Activated naive CD8-positive, alpha-beta T cell treated with anti-CD3 and anti-CD28 coated beads, Interleukin-2, amount 10 ng/mL, durations not matched to agents 7 days and 5 days (primary cell): ENCODE data around the gene METAP1. TPM values are rescaled to one million over a fixed set of nuclear protein-coding genes. Genes with fewer than 3 reads are reported as not detected.
"Not testable (repeated sequence)": the region's sequence is repeated elsewhere in the genome, so short reads cannot be mapped to it uniquely, and the experiment has no call there.

Experiments
- ATAC-seq: fragments of 150-1000 bp; cut with Tn5 transposase; one replicate; pipeline ENCODE4 v1.10.0; 2021; ENCODE audit warnings: low read depth, moderate library complexity
- POLR2A ChIA-PET: fragments of 350-600 bp; sonication (Branson Sonifier 250); formaldehyde crosslinking; loops from one replicate; lab custom pipeline; 2021; ENCODE audit warnings: antibody characterized with exemption; lab: Charles Lee
- DNase-seq: peaks from one replicate; pipeline ENCODE4 v3.0.0; 2021
- H3K27ac Mint-ChIP-seq: one replicate; pipeline ENCODE4 v1.8.0; 2022; ENCODE audit warnings: mild to moderate bottlenecking, mixed read lengths
- H3K27me3 Mint-ChIP-seq: one replicate; pipeline ENCODE4 v1.8.0; 2022; ENCODE audit warnings: mild to moderate bottlenecking, moderate library complexity, mixed read lengths
- H3K36me3 Mint-ChIP-seq: one replicate; pipeline ENCODE4 v1.8.0; 2021; ENCODE audit warnings: mild to moderate bottlenecking, mixed read lengths
- H3K4me1 Mint-ChIP-seq: one replicate; pipeline ENCODE4 v1.8.0; 2021; ENCODE audit warnings: mixed read lengths
- H3K4me3 Mint-ChIP-seq: one replicate; pipeline ENCODE4 v1.8.0; 2022; ENCODE audit warnings: mild to moderate bottlenecking, moderate library complexity, mixed read lengths
- H3K9me3 Mint-ChIP-seq: one replicate; pipeline ENCODE4 v1.8.0; 2021; ENCODE audit warnings: mixed read lengths
- microRNA-seq: library from miRNA; unstranded; fragments of <30 nt; microRNA quantifications from one replicate; pipeline ENCODE4 v1.2.0, GENCODE V29; 2022
- total RNA-seq, 2 experiments: library from RNA; stranded (reverse); gene quantifications; one replicate each; pipeline ENCODE4 v1.2.3, GENCODE V29; 2021

The METAP1 gene
- total RNA-seq, 2 experiments from 2014 or later: 50.8 to 51.7 TPM

DNA sequence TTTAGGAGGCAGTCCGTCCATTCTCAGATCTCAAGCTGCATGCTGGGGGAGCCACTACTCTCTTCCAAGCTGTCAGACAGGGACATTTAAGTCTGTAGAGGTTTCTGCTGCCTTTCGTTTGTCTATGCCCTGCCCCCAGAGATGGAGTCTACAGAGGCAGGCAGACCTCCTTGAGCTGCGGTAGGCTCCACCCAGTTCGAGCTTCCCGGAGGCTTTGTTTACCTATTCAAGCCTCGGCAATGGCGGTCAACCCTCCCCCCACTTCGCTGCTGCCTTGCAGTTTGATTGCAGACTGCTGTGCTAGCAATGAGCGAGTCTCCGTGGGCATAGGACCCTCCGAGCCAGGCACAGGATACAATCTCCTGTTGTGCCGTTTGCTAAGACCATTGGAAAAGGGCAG, 103.8 kb downstream of the METAP1 start:
- POLR2A ChIA-PET: no interaction called here
- no peak overlapping the region for H3K4me3 Mint-ChIP-seq
- no peak overlapping the region for H3K27ac Mint-ChIP-seq
- no peaks in the 10 kb centered on the region for H3K4me1 Mint-ChIP-seq
- peaks cover 1% of the 10 kb centered on the region for H3K9me3 Mint-ChIP-seq
- H3K36me3 Mint-ChIP-seq: no peaks in the 10 kb centered on the region
- no peak for DNase-seq
- peaks cover 3% of the 10 kb centered on the region for H3K27me3 Mint-ChIP-seq
- no peak for ATAC-seq

DNA sequence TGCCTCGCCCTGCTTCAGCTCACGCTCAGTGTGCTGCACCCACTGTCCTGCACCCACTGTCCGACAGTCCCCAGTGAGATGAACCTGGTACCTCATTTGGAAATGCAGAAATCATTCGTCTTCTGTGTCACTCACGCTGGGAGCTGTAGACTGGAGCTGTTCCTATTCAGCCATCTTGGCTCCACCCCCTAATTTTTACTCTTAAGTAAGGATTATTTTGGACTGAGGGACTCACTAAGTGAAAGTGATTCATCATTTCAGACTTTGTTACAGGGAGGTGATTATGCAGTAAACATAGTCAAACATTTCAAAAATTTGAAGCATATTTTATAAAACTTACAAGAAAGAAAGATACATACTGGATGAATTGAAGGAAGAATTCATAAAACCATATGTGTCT, 104.3 kb downstream of the METAP1 start:
- ATAC-seq, H3K27me3 Mint-ChIP-seq, DNase-seq, H3K36me3 Mint-ChIP-seq, H3K27ac Mint-ChIP-seq, H3K4me1 Mint-ChIP-seq, POLR2A ChIA-PET, H3K9me3 Mint-ChIP-seq, H3K4me3 Mint-ChIP-seq: not testable (repeated sequence)

DNA sequence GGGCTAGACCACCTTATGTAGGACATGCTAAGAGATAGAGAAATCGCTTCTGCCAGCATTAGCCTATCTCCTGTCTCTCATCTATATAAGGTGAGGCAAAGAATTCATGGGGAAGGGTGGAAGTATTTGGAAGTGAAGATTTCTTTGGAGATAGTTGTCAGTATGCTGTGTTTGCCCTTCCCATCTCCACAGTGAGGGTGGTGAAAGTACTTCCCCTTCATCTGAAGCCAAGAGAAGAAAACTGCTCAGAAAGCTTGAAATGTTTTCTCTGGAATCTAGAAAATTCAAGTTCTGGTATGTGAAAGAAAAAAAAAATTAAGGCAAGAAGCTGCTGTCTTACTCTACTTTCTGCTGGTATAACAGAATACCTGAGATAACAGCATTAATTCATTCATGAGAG, 105.4 kb downstream of the METAP1 start:
- no peaks in the 10 kb centered on the region for H3K36me3 Mint-ChIP-seq
- ATAC-seq (no peak), DNase-seq (no peak)
- peaks cover 1% of the 10 kb centered on the region for H3K9me3 Mint-ChIP-seq
- peaks cover 5% of the 10 kb centered on the region for H3K27me3 Mint-ChIP-seq
- H3K27ac Mint-ChIP-seq: no peak overlapping the region
- no peaks in the 10 kb centered on the region for H3K4me1 Mint-ChIP-seq
- no peak overlapping the region for H3K4me3 Mint-ChIP-seq
- POLR2A ChIA-PET: no interaction called here

DNA sequence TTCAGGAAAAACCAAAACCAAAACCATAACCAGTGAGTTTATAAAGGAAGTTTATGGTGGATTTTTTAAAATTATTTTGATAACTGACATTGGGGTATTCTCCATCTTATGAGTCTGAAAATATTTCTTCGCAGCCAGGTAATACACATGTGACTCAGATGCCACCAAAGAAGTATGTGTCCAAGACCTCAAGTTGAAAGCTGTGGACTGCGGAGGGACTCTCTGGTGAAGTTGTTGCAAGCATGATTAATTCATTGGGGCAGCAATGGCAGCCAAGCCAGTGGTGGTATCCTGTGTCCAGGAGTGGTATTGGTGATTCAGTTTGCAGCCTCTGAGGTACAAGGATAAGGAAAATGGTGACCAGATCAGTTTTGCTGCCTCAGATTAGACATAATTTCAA, 107.1 kb downstream of the METAP1 start:
- Mint-ChIP-seq H3K36me3 (no peaks in the 10 kb centered on the region), H3K4me1 (no peaks in the 10 kb centered on the region), H3K27me3 (peaks cover 5% of the 10 kb centered on the region), H3K9me3 (peaks cover 1% of the 10 kb centered on the region), H3K27ac (no peak overlapping the region), H3K4me3 (no peak overlapping the region)
- ATAC-seq (no peak), DNase-seq (no peak)
- POLR2A ChIA-PET: no interaction called here

DNA sequence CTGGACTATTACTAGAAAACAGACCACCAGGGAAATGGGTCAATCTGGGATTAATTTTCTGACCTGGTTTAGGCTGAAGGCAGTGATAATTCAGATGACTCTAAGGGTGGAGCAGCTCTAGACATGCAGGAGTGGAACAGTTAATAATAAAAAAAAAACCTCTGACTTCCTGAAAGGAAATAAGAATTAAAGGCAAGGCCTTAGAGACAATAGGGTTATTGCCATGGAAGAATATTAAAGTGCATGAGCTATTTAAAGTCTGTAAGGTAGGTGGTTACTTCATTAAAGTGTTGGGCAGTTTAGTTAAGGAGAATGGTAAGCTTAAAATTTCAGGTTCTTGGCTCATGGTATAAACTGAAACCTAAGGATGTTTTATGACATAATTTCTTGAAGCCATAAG, 107.6 kb downstream of the METAP1 start:
- Mint-ChIP-seq H3K4me1 (no peaks in the 10 kb centered on the region), H3K4me3 (no peak overlapping the region), H3K36me3 (no peaks in the 10 kb centered on the region), H3K27ac (no peak overlapping the region), H3K27me3 (peaks cover 5% of the 10 kb centered on the region), H3K9me3 (peaks cover 1% of the 10 kb centered on the region)
- POLR2A ChIA-PET: no interaction called here
- DNase-seq: no peak
- ATAC-seq: no peak

DNA sequence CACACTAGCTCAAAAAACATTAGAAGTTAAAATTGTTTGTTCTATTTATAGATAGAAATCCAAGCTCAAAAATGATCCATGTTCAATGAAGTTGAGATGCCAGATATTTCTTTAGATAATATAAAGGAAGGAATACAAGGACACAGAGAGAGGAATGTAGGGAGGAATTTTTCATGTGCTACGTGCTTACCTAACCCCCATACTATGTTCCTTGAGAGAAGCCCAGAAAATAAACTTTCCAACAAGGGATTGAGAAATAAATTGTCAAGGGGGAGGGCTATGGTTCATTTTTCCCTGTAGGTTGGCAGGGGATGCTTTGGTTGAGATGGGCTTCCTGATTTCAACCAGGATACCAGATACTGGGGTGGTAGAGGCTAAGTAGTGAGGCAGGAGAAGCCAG, 108.6 kb downstream of the METAP1 start:
- H3K27ac Mint-ChIP-seq: no peak overlapping the region
- no peaks in the 10 kb centered on the region for H3K9me3 Mint-ChIP-seq
- H3K27me3 Mint-ChIP-seq: peaks cover 2% of the 10 kb centered on the region
- DNase-seq: no peak
- ATAC-seq: no peak
- no peaks in the 10 kb centered on the region for H3K36me3 Mint-ChIP-seq
- no peaks in the 10 kb centered on the region for H3K4me1 Mint-ChIP-seq
- no peak overlapping the region for H3K4me3 Mint-ChIP-seq
- POLR2A ChIA-PET: no interaction called here

DNA sequence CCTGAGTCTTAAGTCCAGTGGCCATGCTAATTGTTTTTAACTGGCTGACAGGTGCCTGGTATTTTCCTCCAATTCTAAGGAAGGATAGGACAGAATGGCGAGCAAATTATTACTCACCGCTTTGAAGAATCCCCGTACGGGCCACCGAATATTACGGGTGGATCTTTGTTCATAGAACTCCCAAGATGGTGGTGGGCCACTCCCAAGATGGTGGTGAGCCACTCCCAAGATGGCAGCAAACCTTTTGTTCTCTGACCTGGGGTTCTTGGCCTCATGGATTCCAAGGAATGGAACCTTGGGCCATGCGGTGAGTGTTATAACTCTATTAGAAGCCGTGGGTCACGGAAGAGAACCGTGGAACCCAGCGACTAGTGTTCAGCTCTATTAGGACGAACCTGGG, 113.8 kb downstream of the METAP1 start:
- DNase-seq, H3K36me3 Mint-ChIP-seq, H3K27me3 Mint-ChIP-seq, H3K4me3 Mint-ChIP-seq, H3K9me3 Mint-ChIP-seq, H3K27ac Mint-ChIP-seq, POLR2A ChIA-PET, ATAC-seq, H3K4me1 Mint-ChIP-seq: not testable (repeated sequence)

Small RNA genes lying within 50 kb of the gene (microRNA-seq; reads per million reads assigned to microRNA genes)
- 4.9 reads per million for gene MIR3684

Other genes with a start within 250 kb of the METAP1 start
- gene EIF4E, start 66.6 kb upstream of the METAP1 start, total RNA-seq: 10 to 100 TPM; 77.5 to 88.6 TPM
- gene ADH5, start 93.1 kb downstream of the METAP1 start, total RNA-seq: 100 to 1,000 TPM in 1 of 2 experiments, 10 to 100 TPM in 1; 97.1 to 103 TPM
- not detected for gene ADH4, start 148.6 kb downstream of the METAP1 start, total RNA-seq
- not detected for gene ADH6, start 223.5 kb downstream of the METAP1 start, total RNA-seq